ENCODE measurements around the gene PAPPA2. TPM values are rescaled to one million over a fixed set of nuclear protein-coding genes. Genes with fewer than 3 reads are reported as not detected.

The PAPPA2 gene
- total and polyA plus RNA-seq, 10 of the 15 experiments (the other 5 are each of a cell fraction or from before 2014, with no cell fraction given): under 0.01 to 0.06 (median 0.03) TPM; not detected in 7

DNA sequence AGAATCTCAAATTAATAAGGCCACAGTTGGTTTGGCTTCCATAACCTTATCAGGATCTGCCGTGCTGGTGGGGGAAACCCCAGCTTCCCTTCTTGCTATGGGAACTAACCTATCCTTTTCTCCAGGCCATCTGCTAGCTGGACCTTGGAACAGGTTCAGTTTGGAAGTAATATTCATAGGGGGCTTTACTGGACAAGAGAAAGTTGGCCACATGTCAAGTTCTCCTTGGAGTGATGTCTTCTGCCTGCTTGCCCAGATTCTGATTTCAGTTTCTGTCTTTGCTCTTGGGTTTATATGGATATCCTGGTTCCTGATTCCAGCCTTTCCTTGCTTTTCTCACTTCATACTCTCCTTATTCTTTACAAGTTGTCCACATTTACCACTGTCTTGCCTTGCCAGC is 421.9 kb downstream of the PAPPA2 start:
- H3K79me2 ChIP-seq (ENCODE audit: control insufficient read depth, insufficient read depth, low read length): no peaks in the 10 kb centered on the region
- H3K9ac ChIP-seq (ENCODE audit: control insufficient read depth, insufficient read depth, low read length): no peak overlapping the region
- FAIRE-seq (no peak), ATAC-seq (no peak), DNase-seq (ENCODE audit: low read depth, low spot score) (no peak)
- TF ChIP-seq GABPA (IDR thresholded peaks at IDR 0.05; ENCODE audit: low read depth): no peak
- no peak for TF ChIP-seq ZSCAN29 (IDR thresholded peaks at IDR 0.05)
- TF ChIP-seq, protein P1, sequence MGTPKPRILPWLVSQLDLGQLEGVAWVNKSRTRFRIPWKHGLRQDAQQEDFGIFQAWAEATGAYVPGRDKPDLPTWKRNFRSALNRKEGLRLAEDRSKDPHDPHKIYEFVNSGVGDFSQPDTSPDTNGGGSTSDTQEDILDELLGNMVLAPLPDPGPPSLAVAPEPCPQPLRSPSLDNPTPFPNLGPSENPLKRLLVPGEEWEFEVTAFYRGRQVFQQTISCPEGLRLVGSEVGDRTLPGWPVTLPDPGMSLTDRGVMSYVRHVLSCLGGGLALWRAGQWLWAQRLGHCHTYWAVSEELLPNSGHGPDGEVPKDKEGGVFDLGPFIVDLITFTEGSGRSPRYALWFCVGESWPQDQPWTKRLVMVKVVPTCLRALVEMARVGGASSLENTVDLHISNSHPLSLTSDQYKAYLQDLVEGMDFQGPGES (IDR thresholded peaks at IDR 0.05): no peak
- no peak for TF ChIP-seq GATAD2B (conservative IDR thresholded peaks at IDR 0.05; ENCODE audit: low read depth)
- no peak for TF ChIP-seq RFX5 (IDR thresholded peaks at IDR 0.05; ENCODE audit: low read depth, low read length)
- no peak for TF ChIP-seq RBBP5 (conservative IDR thresholded peaks at IDR 0.05)
- in situ Hi-C loops (cut with MboI): loop anchor here (5.0 to 10.0 kb wide), 2 partner anchors 328 to 510 kb away; no protein-coding TSS in a partner anchor
- 91% methylated on average over 1 of the region's 1 CpG for WGBS (ENCODE audit: insufficient coverage, insufficient replicate concordance, low lambda C conversion rate, missing lambda C conversion rate)
- POLR2A ChIA-PET: no interaction called here
- RAD21 ChIA-PET (ENCODE audit: unreplicated experiment): no interaction called here
- SMC1A ChIA-PET (ENCODE audit: uncharacterized antibody, unreplicated experiment): no interaction called here
- H3K4me1 ChIP-seq (ENCODE audit: control insufficient read depth, insufficient read depth, low read length): no peaks in the 10 kb centered on the region
- CTCF ChIA-PET: interaction anchor here (1.3 kb wide), 1 partner anchor 325 kb away, joined by 3 read pairs; no protein-coding TSS in a partner anchor
- no peaks in the 10 kb centered on the region for H4K20me1 ChIP-seq (ENCODE audit: control insufficient read depth, insufficient read depth)
- H3K27me3 ChIP-seq (replicated peaks in 1 of 2; ENCODE audit: control insufficient read depth in 2 of 2, insufficient read depth in 2 of 2, low read length in 1 of 2): peaks cover 3 to 4% of the 10 kb centered on the region in 2 experiments; a peak in 2 of 4 replicates
- no peak overlapping the region for H3K27ac ChIP-seq (ENCODE audit: control insufficient read depth, insufficient read depth)
- no peak overlapping the region for H2AFZ ChIP-seq (ENCODE audit: control insufficient read depth, low read depth, low read length)
- BruUV-seq (replicated peaks): no TSS peak
- no peak overlapping the region for H3K4me3 ChIP-seq
- no peaks in the 10 kb centered on the region for H3K36me3 ChIP-seq (ENCODE audit: control insufficient read depth in 2 of 2, insufficient read depth in 2 of 2, low read length in 1 of 2)
- intact Hi-C loops (cut with micrococcal nuclease; ENCODE audit: unreplicated experiment): loop anchor here (5.0 kb wide), 1 partner anchor 193 kb away; no protein-coding TSS in a partner anchor
- no peaks in the 10 kb centered on the region for H3K9me3 ChIP-seq (replicated peaks; ENCODE audit: control insufficient read depth, insufficient read depth, low read length)
- no peak overlapping the region for H3K4me2 ChIP-seq (ENCODE audit: control insufficient read depth, insufficient read depth)

DNA sequence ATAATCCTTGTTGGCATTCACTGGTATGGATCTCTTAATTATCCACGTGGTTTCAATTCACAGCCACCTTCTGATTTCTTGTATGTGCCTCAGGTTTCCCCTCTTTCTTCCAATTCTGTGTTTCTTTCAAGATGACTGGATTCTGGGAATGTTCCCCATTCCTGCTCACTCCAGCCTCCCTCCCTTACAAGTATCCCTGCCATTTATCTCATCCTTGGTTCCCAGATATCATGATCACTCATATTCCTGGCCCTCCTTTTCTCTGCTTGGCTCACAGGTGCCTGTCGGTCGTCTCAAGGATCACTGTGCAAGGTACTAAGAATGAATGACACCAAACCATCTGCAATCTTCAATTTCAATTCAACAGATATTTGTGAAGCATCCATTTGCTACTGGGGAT is 422.4 kb downstream of the PAPPA2 start:
- FAIRE-seq: no peak
- in situ Hi-C loops (cut with MboI): loop anchor here (10.0 kb wide), 1 partner anchor 511 kb away; no protein-coding TSS in a partner anchor
- no peak for TF ChIP-seq RELA (IDR thresholded peaks at IDR 0.05; ENCODE audit: borderline replicate concordance, partially characterized antibody)
- TF ChIP-seq WRNIP1 (IDR thresholded peaks at IDR 0.05; ENCODE audit: borderline replicate concordance, low read depth, low read length): no peak
- no peak for TF ChIP-seq PAX5 (IDR thresholded peaks at IDR 0.05; ENCODE audit: borderline replicate concordance, low read depth, low read length)
- no peak for TF ChIP-seq TBL1XR1 (IDR thresholded peaks at IDR 0.05; ENCODE audit: low read depth, low read length)
- no peak for TF ChIP-seq RB1 (IDR thresholded peaks at IDR 0.05; ENCODE audit: borderline replicate concordance)
- no peak for TF ChIP-seq MXI1 (IDR thresholded peaks at IDR 0.05; ENCODE audit: low read depth, low read length)
- no peak for TF ChIP-seq TARDBP (IDR thresholded peaks at IDR 0.05; ENCODE audit: borderline replicate concordance)
- no peak for TF ChIP-seq STAT3 (IDR thresholded peaks at IDR 0.05; ENCODE audit: low read depth, low read length)
- no peak for TF ChIP-seq CEBPB (IDR thresholded peaks at IDR 0.05; ENCODE audit: borderline replicate concordance in 1 of 2, low read depth in 2 of 2, low read length in 2 of 2)
- TF ChIP-seq EGR1 (IDR thresholded peaks at IDR 0.05; ENCODE audit: borderline replicate concordance in 1 of 2, low read depth in 2 of 2, low read length in 2 of 2): no peak
- TF ChIP-seq ATF7 (IDR thresholded peaks at IDR 0.05; ENCODE audit: low read depth): no peak
- TF ChIP-seq CREM (IDR thresholded peaks at IDR 0.05; ENCODE audit: low read depth): no peak
- no peak for TF ChIP-seq ZZZ3 (IDR thresholded peaks at IDR 0.05; ENCODE audit: control insufficient read depth, insufficient read length, low read depth)
- no peak for TF ChIP-seq RBBP5 (conservative IDR thresholded peaks at IDR 0.05)
- no peak for TF ChIP-seq CHD4 (IDR thresholded peaks at IDR 0.05)

More for the DNA sequence above, 422.4 kb downstream of the PAPPA2 start:
- Histone ChIP-seq H3K36me3 (ENCODE audit: control insufficient read depth in 2 of 2, insufficient read depth in 2 of 2, low read length in 1 of 2) (no peaks in the 10 kb centered on the region), H3K27ac (ENCODE audit: control insufficient read depth, insufficient read depth) (no peak overlapping the region), H4K20me1 (ENCODE audit: control insufficient read depth, insufficient read depth) (no peaks in the 10 kb centered on the region), H3K79me2 (ENCODE audit: control insufficient read depth, insufficient read depth, low read length) (no peaks in the 10 kb centered on the region), H2AFZ (ENCODE audit: control insufficient read depth, low read depth, low read length) (no peak overlapping the region), H3K27me3 (replicated peaks in 1 of 2; ENCODE audit: control insufficient read depth in 2 of 2, insufficient read depth in 2 of 2, low read length in 1 of 2) (peaks cover 3 to 4% of the 10 kb centered on the region in 2 experiments; a peak in 2 of 4 replicates), H3K9me3 (replicated peaks; ENCODE audit: control insufficient read depth, insufficient read depth, low read length) (no peaks in the 10 kb centered on the region), H3K4me2 (ENCODE audit: control insufficient read depth, insufficient read depth) (no peak overlapping the region), H3K4me1 (ENCODE audit: control insufficient read depth, insufficient read depth, low read length) (no peaks in the 10 kb centered on the region), H3K4me3 (no peak overlapping the region), H3K9ac (ENCODE audit: control insufficient read depth, insufficient read depth, low read length) (no peak overlapping the region)
- SMC1A ChIA-PET (ENCODE audit: uncharacterized antibody, unreplicated experiment): interaction anchor here (1.2 kb wide), 1 partner anchor 10 kb away, joined by 3 read pairs; no protein-coding TSS in a partner anchor
- CTCF ChIA-PET: no interaction called here
- POLR2A ChIA-PET: no interaction called here
- RAD21 ChIA-PET (ENCODE audit: unreplicated experiment): no interaction called here
- intact Hi-C loops (cut with micrococcal nuclease; ENCODE audit: unreplicated experiment): no loop called here
- DNase-seq (ENCODE audit: low read depth, low spot score): no peak
- ATAC-seq: no peak
- WGBS (ENCODE audit: insufficient coverage, insufficient replicate concordance, low lambda C conversion rate, missing lambda C conversion rate): 0% methylated on average over 3 of the region's 3 CpGs
- BruUV-seq (replicated peaks): no TSS peak
